NT2/D1 (cell line): ENCODE measurements around the gene MRPL24.
"Not testable (repeated sequence)": the region's sequence is repeated elsewhere in the genome, so short reads cannot be mapped to it uniquely, and the experiment has no call there.

Experiments used
- DNase-seq: peaks from one replicate; pipeline ENCODE4 v3.0.0-alpha.2; 2011; ENCODE audit warnings: low read depth, low spot score
- H3K27me3 ChIP-seq: 2 replicates; pipeline ENCODE4 v1.6.0; 2011; ENCODE audit warnings: mild to moderate bottlenecking; ENCODE audit not compliant: insufficient read length, insufficient read depth
- H3K36me3 ChIP-seq: 2 replicates; pipeline ENCODE4 v1.6.1; 2011; ENCODE audit warnings: mild to moderate bottlenecking, low read length, mixed read lengths; ENCODE audit not compliant: insufficient read depth, insufficient read length
- H3K4me1 ChIP-seq: 2 replicates; pipeline ENCODE4 v1.5.1; 2011; ENCODE audit not compliant: insufficient read depth, insufficient read length
- H3K4me3 ChIP-seq: 2 replicates; pipeline ENCODE4 v1.5.1; 2011; ENCODE audit warnings: low read depth; ENCODE audit not compliant: insufficient read length
- H3K9ac ChIP-seq: 2 replicates; pipeline ENCODE4 v1.6.0; 2011; ENCODE audit warnings: low read depth; ENCODE audit not compliant: insufficient read length
- H3K9me3 ChIP-seq: 2 replicates; pipeline ENCODE4 v1.5.1; 2011; ENCODE audit warnings: mild to moderate bottlenecking, low read length; ENCODE audit not compliant: insufficient read depth
- SUZ12 ChIP-seq: IDR thresholded peaks from 2 replicates; pipeline ENCODE4 v1.6.1; 2011; ENCODE audit not compliant: insufficient read length, insufficient read depth; ENCODE audit errors: extremely low read depth
- YY1 ChIP-seq: IDR thresholded peaks from 2 replicates; pipeline ENCODE4 v1.6.1; 2011; ENCODE audit not compliant: insufficient read length, insufficient read depth
- ZNF274 ChIP-seq: IDR thresholded peaks from 2 replicates; pipeline ENCODE4 v1.6.1; 2011; ENCODE audit warnings: mild to moderate bottlenecking, low read depth, low read length

Gene MRPL24

DNA sequence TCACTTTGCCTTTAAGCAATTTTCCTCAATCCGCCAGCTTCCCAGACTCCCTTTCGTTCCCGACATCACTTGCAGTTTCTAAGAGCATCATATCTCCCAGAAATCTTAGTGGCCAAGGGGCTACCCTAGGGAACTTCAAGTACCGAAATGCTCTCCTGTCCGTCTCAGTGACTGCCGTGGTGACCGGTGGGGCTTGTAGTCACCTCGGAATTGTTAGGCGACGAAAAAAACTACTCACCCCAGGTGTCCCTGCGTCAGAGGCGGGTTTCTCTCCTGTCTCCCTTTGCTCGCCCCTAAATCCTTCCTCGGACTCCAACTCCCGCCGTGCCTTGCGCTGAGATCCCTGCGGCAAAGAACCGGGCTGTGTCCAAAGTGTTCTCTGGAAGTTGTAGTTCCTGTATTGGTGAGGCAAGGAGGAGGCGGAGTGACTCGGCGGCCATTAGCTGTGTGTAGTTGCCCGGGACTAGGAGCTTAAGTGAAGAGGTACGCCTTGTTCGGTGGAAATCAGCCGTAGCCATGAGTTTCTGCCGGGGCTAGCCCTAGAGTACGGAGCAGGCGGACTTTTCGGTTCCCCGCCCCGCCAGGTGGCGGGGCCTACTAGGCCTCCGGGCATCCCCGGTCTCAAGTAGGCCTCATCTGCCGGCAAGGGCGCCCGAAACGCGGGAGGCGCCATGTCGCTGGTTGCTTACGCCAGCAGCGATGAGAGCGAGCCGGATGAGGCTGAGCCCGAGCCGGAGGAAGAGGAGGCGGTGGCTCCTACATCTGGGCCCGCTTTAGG, 26.4 kb upstream of the MRPL24 start, which contains the start of gene PRCC:
PRCC (plus strand) TSS at position 435 of the 778 bp plus-strand sequence; CDS start at position 672, 237 bp downstream.
- Histone ChIP-seq H3K4me3 (peak within 1 kb of the TSS; percentile 96), H3K27me3 (no peaks in the 10 kb centered on the region), H3K9ac (peak within 1 kb of the TSS; percentile 98), H3K36me3 (peaks cover 36% of the 10 kb centered on the region), H3K9me3 (no peaks in the 10 kb centered on the region), H3K4me1 (peaks cover 7% of the 10 kb centered on the region)
- no peak for TF ChIP-seq ZNF274
- peak; percentile 90 for TF ChIP-seq YY1
- no peak for TF ChIP-seq SUZ12
- peak; percentile 100 for DNase-seq

DNA sequence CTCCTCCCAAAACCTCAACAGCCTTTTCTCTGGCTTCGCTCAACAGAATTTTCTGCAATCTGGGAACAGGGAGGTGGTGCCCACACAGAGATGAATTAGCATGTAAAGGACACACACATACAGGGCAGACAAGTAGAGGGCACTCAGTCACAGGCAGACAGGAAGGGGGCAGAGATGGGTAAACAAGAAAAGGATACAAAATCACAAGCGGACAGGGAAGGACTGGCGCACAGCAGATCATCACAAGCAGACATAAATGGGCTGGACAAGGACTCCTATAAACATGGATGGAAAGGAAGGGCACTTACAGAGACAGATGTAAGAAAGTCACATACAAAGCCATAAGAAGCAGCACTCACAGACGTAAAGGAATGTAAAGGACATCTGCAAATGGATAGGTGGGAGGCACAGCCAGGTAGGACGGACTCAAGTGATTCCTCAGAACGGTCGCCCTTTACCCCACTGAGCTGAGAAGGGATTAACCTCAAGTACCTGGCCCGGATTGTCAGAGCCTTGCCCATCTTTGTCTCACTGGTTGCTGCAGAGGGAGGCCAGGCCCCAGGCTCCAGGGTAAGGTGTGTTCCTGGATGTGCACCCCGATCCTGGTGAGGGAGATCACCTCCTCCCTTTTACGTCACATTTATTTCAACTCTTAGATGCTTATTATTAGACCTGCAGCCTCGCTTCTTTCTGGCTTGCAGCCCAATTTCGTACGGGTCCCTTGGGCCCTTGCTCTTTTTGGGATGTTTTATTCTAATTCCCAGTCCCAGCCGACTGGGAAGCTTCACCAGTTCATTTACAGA, 25.6 kb upstream of the MRPL24 start:
- no peaks in the 10 kb centered on the region for H3K27me3 ChIP-seq
- H3K4me3 ChIP-seq = peak overlapping the region; percentile 50
- no peak for TF ChIP-seq YY1
- no peak for TF ChIP-seq ZNF274
- TF ChIP-seq SUZ12 = no peak
- peaks cover 7% of the 10 kb centered on the region for H3K4me1 ChIP-seq
- H3K9me3 ChIP-seq = no peaks in the 10 kb centered on the region
- H3K9ac ChIP-seq = peak overlapping the region; percentile 76
- peaks cover 29% of the 10 kb centered on the region for H3K36me3 ChIP-seq
- DNase-seq = no peak

DNA sequence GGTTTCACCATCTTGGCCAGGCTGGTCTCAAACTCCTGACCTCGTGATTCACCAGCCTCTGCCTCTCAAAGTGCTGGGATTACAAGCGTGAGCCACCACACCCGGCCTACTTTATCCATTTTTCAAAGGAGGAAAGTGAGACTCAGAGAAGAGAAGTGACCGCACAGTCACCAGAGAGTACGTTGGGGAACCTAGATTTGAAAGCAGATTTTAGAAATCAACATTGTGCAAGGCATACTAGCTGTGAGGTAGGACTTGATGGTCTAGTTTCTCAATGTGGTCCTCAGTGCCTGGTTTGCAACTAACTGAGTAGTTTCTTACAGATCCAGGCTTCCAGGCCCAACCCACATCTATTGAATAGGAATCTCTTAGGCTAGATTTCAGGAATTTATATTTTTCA, 24.8 kb upstream of the MRPL24 start:
- Histone ChIP-seq H3K4me3 (no peak overlapping the region), H3K9ac (no peak overlapping the region)
- TF ChIP-seq YY1 (no peak), ZNF274 (no peak), SUZ12 (no peak)

DNA sequence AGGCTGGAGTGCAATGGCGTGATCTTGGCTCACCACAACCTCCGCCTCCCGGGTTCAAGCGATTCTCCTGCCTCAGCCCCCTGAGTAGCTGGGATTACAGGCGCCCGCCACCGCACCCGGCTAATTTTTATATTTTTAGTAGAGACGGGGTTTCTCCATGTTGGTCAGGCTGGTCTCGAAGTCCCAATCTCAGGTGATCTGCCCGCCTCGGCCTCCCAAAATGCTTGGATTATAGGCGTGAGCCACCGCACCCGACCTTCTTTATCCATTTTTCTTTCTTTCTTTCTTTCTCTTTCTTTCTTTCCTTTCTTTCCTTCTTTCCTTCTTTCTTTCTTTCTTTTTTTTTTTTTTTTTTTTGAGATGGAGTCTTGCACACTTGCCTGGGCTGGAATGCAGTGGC, 24.2 kb upstream of the MRPL24 start:
- H3K27me3 ChIP-seq, H3K4me1 ChIP-seq, H3K9me3 ChIP-seq, H3K9ac ChIP-seq, DNase-seq, H3K4me3 ChIP-seq: not testable (repeated sequence)
- H3K36me3 ChIP-seq = peaks cover 15% of the 10 kb centered on the region

More for the DNA sequence above, 24.8 kb upstream of the MRPL24 start:
- peaks cover 20% of the 10 kb centered on the region for H3K36me3 ChIP-seq
- H3K27me3 ChIP-seq = no peaks in the 10 kb centered on the region
- peaks cover 7% of the 10 kb centered on the region for H3K4me1 ChIP-seq
- DNase-seq = no peak
- no peaks in the 10 kb centered on the region for H3K9me3 ChIP-seq

DNA sequence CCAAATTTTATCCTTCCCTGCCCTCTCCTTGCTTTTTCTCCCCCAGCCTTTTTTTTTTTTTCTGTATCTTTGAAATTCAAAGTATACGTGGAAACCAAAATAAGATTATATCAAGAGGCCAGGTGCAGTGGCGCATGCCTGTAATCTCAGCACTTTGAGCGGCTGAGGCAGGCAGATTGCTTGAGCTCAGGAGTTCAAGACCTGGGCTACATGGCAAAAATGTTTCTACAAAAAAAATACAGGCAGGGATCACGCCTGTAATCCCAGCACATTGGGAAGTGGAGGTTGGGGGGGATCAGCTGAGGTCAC, 19.9 kb upstream of the MRPL24 start:
- Histone ChIP-seq H3K4me3 (no peak overlapping the region), H3K36me3 (no peaks in the 10 kb centered on the region), H3K9me3 (no peaks in the 10 kb centered on the region), H3K9ac (no peak overlapping the region), H3K27me3 (no peaks in the 10 kb centered on the region), H3K4me1 (no peaks in the 10 kb centered on the region)
- TF ChIP-seq YY1 (no peak), ZNF274 (no peak), SUZ12 (no peak)
- DNase-seq = no peak

DNA sequence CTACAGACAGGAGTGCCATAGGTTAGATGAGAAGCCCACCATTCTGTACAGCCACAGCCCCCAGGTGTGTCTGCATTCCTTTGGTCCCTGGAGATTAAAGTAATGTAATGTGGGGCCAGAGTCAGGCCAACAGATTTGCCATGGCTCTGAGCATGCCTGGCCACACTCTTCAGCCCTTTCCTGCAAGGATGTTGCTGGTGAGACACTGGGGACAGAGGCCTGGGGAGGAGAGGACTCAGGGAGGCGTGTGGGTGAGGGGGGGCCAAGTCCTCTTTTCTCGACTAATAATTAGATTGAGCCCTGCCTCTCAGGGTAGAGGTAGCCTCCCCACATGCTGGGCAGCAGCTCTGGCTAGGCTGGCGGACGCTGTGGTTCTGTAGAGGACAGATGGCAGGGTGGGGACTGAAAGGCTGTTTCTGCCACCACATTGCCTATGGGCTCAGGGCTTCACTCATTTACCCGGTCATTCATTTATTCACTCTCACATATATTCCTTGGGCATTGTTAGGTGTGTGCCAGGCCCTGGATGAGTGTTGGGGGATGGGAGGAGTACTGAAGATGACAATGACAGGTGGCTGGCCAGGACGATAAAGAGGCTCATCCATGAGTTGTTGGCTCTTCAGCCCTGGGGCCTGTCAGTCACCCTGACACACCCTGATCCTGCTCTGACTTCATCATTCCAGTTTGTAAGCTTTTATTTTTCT, 19.4 kb upstream of the MRPL24 start:
- TF ChIP-seq SUZ12 (no peak), YY1 (no peak), ZNF274 (no peak)
- Histone ChIP-seq H3K4me3 (no peak overlapping the region), H3K36me3 (no peaks in the 10 kb centered on the region), H3K4me1 (no peaks in the 10 kb centered on the region), H3K9me3 (no peaks in the 10 kb centered on the region), H3K9ac (no peak overlapping the region), H3K27me3 (no peaks in the 10 kb centered on the region)
- no peak for DNase-seq

DNA sequence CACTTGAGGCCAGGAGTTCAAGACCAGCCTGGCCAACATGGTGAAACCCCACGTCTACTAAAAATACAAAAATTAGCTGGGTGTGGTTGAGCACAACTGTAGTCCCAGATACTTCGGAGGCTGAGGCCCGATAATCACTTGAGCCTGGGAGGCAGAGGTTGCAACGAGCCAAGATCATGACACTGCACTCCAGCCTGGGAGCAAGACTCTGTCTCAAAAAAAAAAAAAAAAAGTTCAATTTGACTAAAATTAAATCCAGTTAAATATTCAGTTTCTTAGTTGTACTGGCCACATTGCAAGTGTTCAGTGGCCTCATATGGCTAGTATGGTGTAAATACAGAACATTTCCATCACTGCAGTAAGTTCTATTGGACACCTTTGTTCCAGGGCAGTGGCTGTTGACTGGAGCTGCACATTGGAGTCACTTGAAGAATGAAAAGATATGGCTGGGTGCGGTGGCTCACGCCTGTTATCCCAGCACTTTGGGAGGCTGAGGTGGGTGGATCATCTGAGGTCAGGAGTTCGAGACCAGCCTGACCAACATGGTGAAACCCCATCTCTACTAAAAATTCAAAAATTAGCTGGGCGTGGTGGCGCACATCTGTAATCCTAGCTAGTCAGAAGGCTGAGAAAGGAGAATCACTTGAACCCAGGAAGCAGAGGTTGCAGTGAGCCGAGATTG, 16.8 kb upstream of the MRPL24 start:
- H3K9ac ChIP-seq, H3K9me3 ChIP-seq, H3K27me3 ChIP-seq, H3K4me1 ChIP-seq, H3K4me3 ChIP-seq, DNase-seq, H3K36me3 ChIP-seq: not testable (repeated sequence)
